Central memory CD4-positive, alpha-beta T cell (primary cell): ENCODE measurements around the gene NTM.

Experiments
- DNase-seq: peaks from one replicate; pipeline ENCODE4 v3.0.0; 2022

Gene NTM

GRCh38 chr11:131609921-131610320, 239.5 kb downstream of the NTM start:
- DNase-seq = no peak

GRCh38 chr11:131611322-131611721, 240.9 kb downstream of the NTM start:
- DNase-seq = no peak

GRCh38 chr11:131612533-131612932, 242.1 kb downstream of the NTM start:
- no peak for DNase-seq

DNA sequence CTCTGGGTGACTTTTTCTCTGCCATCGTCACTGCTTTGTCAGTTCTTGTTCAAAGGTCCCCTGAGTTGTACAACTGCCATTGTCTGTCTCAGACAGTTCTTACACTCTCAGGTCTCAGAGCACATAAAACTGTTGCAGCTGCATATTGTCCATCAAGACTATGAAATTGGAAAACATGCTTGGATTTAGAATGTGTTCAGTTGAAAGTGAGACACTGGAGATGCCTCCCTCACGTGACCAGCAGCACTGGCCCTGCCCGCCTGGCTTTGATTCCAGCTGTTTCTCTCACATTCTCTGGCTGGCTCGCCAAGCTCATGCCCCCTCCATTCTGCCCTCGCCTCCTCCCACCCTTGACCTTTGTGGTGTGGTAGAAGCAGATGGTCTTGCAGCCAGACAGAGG, 244.2 kb downstream of the NTM start:
- no peak for DNase-seq

DNA sequence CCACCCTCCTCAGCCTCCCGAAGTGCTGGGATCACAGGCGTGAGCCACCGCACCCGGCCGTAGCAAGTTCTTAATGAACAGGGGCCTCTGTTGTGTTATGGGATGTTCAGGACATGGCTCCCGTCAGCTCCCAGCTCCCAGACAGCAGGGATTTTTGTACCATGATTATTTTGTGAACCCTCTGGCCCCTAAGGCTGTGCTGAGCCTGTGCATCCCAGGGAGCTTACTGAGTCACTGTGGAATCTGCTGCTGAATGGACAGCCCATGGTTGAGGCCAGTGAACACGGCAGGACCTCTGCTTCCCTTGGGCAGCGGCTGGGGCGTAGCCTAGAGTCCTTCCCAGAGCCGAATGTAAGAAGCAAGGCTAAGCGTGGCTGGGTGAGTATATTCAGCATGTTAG, 245.2 kb downstream of the NTM start:
- DNase-seq = no peak

DNA sequence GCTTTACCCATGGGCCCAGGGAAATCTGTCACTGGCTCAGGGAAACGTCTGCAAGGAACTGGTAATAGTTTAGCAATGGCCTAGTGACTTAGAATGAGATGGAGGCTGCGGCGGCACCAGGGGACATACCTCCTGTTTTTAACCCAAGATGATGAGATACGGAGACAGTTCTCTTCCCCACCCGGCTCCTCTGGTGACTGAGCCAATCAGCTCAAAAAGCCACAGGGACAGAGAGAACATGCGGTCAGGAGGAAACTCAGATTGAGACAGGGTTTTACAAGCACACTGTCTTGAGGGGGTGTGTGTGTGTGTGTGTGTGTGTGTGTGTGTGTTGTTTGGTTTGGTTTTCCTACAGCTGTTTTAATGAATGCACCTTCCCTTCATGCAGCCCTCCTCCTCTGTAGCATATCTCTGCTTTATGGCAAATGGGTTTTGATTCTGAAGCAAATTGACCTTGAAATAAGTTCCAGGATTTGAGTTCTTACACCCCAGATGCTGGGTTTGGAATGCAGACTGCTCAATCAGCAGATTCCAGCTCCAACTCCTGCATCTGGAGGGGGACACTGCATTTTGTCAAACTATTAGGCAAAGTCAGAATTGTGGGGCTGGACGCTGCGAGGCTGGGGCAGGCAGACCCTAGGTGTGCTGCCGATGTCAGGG, 246.2 kb downstream of the NTM start:
- no peak for DNase-seq

GRCh38 chr11:131618201-131618600, 247.8 kb downstream of the NTM start:
- no peak for DNase-seq

DNA sequence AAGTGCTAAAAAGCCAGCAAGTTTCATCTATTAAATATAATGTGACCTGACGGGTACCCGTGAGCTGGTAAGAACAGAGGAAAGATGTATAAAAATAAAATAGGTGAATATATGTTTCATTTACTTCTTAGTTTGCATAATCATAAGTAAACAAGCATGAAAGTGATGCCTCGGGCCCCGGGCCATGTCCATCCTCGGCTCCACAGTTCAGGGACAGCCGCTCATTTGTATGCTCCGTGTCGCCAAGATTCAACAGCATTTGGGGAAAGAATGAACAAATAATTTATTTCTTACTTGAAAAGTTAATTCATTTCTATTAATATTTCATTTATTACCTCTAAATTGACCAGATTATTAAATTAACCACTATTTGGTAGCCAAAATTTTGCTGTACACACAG, 251.8 kb downstream of the NTM start:
- no peak for DNase-seq

DNA sequence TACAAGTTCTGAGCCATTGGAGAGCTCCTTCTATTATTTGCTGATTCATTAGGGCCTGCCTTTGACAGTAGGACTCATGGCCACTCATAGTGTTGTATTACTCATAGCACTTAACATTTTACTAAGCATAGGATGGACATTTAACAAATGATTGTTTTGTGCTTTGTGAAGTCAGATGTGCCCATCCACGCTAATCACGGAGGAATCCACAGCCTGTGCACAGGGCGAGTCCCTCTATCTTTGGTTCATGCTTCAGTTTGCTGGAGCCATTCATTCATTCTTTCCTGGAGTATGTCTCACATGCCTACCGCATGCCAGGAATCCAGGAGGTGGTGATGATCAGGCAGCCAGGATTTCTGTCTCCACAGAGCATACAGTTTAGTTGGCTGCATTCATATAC, 254.1 kb downstream of the NTM start:
- no peak for DNase-seq

GRCh38 chr11:131626788-131627187, 256.4 kb downstream of the NTM start:
- DNase-seq = no peak

GRCh38 chr11:131628739-131629138, 258.3 kb downstream of the NTM start:
- no peak for DNase-seq

GRCh38 chr11:131629925-131630540, 259.6 kb downstream of the NTM start:
- DNase-seq = no peak

DNA sequence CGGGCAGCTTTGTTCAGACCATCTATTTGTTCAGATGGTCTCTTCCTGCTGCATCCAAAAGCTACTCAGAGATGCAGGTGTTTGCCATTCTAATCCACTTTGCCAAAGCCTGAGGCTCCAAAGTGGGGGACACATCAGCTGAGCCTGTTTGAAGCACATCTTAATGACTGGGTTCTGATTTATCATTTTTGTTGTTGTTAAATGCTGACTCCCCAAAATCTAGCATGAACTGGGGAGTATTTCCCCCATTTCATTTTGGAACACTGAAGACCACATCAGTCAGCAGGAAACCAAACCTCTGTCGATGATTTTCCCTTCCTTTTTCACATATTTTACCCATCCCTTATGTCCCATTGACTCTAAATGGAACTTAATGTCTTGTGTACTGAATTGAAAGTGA, 262.6 kb downstream of the NTM start:
- no peak for DNase-seq

DNA sequence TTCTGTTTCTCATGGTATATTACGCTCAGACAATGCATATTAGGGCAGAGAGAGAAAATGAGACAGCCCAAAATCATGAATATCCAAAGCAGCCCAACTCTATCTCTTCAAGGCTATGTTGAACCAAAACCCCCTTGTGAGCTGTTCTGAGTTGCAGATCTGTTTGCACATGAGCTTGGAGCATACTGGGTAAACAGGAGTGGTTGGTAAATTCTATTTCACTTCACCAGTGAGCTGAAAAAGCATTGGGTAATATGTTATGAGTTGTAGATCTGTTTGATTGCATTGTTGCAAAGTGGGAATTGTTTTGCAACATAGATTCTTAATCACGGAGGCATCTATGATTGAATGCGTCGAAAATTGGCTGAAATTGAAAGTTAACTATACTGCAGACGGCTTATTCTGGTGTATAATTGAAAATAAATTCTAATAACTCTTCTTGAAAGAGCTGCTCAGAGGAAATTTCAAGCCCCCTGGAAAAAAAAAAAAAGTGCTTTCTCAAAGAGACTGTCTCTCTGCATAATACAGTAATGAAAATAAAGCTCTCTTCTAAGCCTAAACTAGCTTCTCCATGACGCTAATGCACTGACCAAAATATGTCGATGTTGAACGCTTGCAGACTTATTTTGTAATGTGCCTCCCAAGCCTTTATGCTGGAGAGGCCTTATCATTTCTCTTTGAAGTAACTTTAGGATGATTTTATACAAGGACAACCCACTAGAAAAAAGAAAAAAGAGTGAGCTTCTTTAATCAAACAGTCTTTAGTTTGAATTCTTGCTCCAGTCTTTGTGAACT, 263.7 kb downstream of the NTM start:
- DNase-seq = no peak

GRCh38 chr11:131637469-131638175, 267.2 kb downstream of the NTM start:
- DNase-seq = no peak

GRCh38 chr11:131638889-131639288, 268.5 kb downstream of the NTM start:
- no peak for DNase-seq

- no peak for DNase-seq
These were observed 269.9 kb downstream of the NTM start for GRCh38 chr11:131640320-131640719.

DNA sequence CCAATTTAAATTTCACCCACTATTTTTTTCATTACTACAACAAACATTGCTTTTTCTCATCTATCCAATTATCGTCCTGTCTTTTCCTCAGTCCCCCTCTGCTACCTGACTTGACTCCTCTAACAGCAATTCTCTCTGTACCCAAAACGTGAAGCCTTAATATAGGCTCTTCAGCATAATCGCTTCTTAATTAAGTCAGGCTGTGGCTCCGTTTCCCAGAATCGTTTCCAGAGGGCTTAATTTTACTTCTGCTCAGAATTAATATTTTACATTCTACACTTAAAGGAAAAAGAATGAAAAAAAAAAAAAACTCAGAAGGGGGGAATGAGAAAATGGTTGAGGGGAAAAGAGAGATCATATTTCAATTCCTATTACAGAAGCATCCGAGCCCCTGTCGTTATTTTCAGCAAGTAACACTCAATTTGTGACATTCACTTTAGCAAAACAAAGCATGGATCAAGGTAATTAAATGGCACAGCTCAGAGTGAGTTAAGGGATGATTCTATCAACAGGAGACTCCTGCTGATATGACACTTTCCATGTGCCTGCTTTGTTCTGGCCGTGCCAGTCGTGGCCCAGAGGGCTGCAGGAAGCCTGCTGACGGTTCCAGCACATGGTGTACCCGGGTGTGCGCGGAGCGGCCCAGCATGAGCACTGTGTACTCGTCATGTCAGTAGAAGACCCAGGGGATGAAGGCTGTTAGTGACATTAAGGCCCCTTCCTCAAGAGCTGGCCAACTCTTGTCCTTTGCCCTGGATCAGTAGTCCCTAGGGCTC, 272.5 kb downstream of the NTM start:
- no peak for DNase-seq

DNA sequence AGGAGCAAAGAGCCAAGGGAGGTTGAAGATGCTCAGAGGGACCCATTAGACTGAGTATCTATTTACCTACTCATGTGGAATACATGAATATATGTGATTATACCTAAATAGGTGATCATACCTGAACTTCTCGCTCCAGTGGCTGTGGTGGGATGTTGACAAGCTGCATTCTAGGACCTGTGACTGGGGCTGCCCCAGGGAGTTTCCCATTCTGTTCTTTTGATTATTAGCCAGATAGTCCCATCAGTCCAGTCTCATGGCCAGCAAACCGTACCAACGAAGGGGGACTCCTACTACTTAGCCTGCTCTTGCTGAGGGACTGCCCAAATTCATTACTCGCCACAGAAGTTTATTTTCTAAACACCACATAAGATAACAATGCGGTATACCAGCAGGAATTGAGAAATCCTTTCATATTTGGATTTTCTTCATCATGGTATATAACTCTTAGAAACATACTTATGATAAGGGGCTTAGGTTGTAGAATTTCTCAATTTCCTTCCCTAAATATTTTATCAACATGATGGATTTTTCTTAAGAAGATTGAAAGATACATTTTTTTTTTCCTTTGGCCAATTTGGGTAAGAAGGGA, 273.9 kb downstream of the NTM start:
- no peak for DNase-seq

- no peak for DNase-seq
These were observed 274.8 kb downstream of the NTM start for GRCh38 chr11:131645237-131645636.

DNA sequence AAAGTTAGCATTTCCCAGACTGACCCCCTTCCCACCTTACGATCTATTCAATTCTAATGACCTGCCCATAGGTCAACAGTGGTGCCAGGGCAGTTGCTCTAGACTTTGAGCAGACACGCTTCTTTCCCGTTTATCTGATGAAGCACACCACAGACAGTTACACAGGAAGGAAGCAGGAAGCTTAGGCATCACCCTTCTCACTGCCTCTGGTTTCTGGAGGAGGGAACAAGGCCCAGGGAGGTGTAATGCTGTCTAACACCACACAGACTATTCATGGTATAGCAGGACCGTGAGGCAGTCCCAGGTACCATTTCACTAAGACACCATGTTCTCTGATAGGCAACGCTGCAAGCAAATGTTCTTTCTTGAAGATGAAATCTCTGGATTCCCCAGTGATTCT, 279.4 kb downstream of the NTM start:
- no peak for DNase-seq

GRCh38 chr11:131652231-131652630, 281.8 kb downstream of the NTM start:
- DNase-seq = no peak
